GM18498 (cell line): ENCODE results near the gene EXOC1L.
A peak's percentile ranks its signal among the peaks of the same experiment; 100 is the strongest.
"Not testable (repeated sequence)": the region's sequence is repeated elsewhere in the genome, so short reads cannot be mapped to it uniquely, and the experiment has no call there.

Experiments used
- ATAC-seq: cut with Tn5 transposase; IDR thresholded peaks from one replicate; pipeline ENCODE4 v1.9.1; 2021; ENCODE audit warnings: mild to moderate bottlenecking, moderate library complexity; ENCODE audit not compliant: unreplicated experiment

EXOC1L gene

DNA sequence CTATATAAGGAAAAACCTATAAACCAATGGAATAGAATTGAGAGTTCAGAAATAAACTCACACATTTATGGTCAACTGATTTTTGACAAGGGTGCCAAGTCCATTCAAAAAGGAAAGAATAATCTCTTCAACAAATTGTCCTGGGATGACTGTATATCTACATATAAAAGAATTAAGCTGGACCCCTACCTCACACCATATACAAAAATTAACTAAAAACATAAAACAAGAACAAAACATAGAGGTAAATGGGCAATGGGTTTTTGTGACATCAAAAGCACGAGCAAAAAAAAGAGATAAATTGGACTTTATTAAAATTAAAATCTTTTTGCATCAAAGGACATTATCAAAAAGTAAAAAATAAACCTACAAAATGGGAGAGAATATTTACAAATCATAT is 18.3 kb downstream of the EXOC1L start:
- ATAC-seq: no peak

DNA sequence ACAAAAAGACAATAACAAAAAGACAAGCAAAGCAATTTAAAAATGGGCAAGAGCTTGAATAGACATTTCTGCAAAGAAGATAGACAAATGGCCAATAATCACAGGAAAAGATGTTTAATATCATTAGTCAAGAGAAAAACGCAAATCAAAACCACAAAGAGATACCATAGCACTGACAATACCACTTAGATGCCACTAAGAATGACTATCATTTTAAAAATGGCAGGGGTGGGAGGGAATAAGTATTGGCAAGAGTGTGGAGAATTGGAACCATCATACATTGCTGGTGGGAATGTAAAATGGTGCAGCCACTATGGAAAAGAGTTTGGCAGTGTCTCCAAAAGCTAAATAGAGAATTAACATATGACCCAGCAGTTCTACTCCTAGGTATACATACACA is 18.8 kb downstream of the EXOC1L start:
- ATAC-seq: no peak

DNA sequence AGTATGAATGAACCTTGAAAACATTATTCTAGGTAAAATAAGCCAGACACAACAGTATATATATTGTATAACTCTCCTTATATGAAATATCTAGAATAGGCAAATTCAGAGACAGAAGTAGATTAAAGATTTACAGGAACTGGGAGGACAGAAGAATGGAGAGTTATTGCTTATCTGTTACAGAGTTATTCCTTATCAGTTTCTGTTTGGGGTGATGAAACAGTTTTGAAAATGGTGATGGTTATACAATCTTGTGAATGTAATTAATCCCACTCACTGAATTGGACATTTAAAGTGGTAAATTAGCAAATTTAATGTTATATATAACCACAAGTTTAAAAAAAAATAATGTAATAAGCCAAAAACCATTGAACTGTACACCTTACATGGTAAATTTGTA is 19.4 kb downstream of the EXOC1L start:
- ATAC-seq: no peak

GRCh38 chr4:55840956-55841355 is 21.4 kb downstream of the EXOC1L start:
- no peak for ATAC-seq

- ATAC-seq: not testable (repeated sequence)
Observed at GRCh38 chr4:55841373-55842239, 22.0 kb downstream of the EXOC1L start.

- not testable (repeated sequence) for ATAC-seq
Observed at GRCh38 chr4:55842312-55842711, 22.7 kb downstream of the EXOC1L start.

DNA sequence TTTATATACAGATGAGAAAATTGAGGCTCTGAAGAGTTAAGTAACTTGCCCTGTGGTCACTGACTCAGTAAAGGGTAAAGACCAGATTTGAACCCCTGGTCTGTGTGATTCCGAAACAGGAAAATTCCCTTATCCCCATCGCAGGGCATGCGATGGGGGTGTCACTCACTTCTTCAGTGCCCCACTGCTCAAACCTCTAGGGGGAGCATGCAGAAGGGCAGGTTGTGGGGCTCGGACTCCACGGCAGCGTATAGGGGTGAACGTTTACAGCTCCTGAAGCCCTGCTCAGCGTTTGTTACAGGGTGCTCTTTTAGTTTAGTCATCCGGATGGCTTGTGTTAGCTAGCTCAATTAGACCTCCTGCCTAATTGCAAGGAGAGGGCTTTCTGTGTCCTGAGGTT is 30.1 kb downstream of the EXOC1L start:
- ATAC-seq: no peak

DNA sequence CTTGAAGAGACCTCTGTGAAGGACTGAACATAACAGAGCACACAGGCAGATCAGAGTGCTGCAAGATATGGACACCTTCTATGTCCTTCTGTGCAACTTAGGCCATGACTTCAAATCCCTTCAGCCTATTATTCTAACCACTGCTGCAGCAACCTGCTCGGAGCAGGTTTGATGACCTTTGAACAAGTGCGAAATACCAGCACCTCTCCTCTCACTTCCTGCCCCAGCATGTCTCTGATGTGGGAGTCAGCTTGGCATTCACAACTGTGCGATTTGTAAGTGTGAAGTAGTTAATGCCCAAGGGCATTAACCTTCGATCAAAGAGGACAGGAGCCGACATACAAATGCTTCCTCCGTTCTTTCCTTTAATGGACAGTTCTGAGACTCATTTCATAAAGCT is 32.3 kb downstream of the EXOC1L start:
- ATAC-seq: no peak

DNA sequence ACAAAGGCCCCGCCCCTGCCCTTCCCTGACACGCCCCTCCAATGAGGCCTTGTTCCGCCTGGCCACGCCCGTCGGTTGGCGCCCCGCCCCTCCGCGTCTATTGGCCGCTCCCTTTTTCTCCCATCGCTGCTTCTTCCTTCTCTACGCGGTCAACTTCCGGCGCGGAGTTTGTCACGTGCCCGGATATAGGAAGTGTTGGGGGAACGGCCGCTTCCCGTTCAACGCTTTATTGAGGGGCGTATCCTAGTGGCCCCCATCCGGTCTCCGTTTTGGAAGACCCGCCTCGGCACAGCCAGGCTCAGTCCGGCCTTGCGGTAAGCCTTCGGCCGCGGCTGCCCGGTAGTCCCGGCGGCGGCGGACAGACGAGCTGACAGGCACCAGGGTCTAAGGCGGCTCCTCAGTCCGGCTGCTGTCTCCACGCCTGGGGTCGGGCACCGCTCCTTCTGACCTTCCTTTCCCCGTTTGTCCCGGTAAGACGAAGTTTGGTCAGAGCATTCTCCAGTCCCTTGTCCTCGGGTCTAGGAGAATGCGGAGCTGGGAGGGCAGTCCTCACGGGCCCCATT is 34.0 kb downstream of the EXOC1L start, which contains the start of gene EXOC1:
TSS of gene EXOC1 (plus strand) at position 165 of the 563 bp plus-strand sequence. CDS start 4,676 bp downstream, outside the sequence.
- ATAC-seq: peak; percentile 99

GRCh38 chr4:55854129-55854528 is 34.5 kb downstream of the EXOC1L start:
- peak; percentile 10 for ATAC-seq

GRCh38 chr4:55857586-55857985 is 38.0 kb downstream of the EXOC1L start:
- ATAC-seq: no peak

DNA sequence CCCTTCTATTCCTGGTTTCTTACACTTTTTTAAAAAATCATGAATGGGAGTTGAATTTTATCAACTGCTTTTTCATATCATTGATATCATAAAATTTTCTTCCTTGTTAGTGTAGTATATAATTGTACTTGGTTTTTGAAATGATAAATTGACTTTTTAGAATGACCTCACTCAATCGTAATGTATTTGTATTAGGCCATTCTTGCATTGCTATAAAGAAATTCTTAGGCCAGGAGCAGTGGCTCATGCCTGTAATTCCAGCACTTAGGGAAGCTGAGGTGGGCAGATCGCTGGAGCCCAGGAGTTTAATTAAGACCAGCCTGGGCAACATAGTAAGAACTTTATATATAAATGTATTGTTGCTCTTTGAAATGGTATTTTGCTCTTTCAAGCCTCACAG is 40.1 kb downstream of the EXOC1L start:
- no peak for ATAC-seq

GRCh38 chr4:55864577-55865223 is 45.1 kb downstream of the EXOC1L start:
- no peak for ATAC-seq

- ATAC-seq: no peak
Observed at GRCh38 chr4:55865228-55865806, 45.7 kb downstream of the EXOC1L start.

DNA sequence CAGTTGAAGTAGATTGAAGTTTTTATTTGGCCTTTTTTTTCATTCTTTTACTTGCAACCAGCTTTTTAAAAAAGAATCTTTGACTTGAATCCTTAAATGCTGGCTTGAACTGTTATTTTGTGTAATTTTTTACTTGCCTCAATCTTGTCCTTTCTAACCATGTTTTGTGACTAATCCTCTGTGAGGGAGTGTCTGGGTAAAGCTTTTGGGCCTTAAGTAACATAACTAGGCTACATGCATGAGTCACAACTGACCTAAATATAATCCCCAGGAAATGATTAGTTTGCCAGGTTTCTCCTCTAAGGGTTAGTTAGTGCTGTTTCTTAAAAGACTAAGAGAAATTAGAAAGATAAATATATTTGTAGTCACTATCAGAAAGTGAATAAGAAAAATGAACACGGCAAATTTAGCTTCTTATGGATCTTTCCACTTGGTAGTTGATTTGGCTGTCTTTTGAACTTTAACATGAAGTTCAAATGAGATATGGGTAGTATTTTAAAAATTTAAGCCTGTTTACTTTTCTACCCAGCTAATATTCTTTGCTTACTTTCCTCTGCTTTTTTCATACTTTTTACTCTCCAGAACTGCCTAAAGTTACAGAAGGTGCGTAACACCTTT is 46.8 kb downstream of the EXOC1L start:
- peak; percentile 84 for ATAC-seq

- peak; percentile 85 for ATAC-seq
Observed at GRCh38 chr4:55866973-55867574, 47.5 kb downstream of the EXOC1L start.

DNA sequence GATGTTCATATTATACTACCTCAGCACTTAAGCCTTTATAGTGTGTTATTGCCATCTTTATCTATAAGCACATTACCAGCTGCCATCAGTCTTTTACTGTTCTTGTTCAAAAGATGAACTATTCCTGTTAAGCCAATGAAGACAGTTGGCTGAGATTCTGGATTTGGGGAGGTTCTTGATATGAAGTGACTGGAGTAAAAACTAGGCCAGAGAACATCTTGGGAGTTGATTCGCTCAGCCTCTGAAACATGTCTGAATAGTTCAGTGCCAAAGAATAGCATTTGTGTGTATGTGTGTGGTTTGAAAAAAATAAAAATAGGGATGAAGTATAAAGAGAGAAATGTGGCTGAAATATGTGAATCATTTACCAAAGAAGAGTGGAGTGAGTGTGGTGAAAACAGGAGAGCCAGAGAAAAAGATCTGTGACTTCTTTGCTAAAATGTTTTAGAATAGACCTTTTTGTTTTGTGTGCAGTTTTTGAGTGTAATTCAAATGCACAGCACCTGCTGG is 49.0 kb downstream of the EXOC1L start:
- ATAC-seq: no peak

DNA sequence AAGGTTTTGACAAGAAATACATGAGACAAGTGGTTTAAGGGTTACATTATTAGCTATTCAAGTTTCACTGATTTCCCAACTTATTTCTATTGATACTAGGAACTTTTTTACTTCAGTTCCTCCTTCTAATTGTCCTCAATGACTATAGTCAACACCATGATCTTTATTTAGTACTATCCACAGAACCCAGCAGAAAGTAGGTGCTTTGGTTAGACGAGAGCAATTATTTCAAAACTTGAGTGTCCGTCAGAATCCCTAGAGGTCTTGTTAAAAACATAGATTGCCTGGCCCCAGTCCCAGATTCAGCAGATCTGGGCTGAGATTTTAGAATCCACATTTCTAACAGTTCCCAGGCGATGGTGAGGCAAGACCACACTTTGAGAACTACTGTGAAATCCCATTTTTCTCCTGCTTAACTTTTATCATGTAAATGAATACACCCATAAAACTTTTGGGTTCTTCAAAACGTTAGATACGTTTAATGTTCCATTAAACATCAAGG is 51.8 kb downstream of the EXOC1L start:
- ATAC-seq: no peak

GRCh38 chr4:55874831-55875230 is 55.2 kb downstream of the EXOC1L start:
- ATAC-seq: no peak

DNA sequence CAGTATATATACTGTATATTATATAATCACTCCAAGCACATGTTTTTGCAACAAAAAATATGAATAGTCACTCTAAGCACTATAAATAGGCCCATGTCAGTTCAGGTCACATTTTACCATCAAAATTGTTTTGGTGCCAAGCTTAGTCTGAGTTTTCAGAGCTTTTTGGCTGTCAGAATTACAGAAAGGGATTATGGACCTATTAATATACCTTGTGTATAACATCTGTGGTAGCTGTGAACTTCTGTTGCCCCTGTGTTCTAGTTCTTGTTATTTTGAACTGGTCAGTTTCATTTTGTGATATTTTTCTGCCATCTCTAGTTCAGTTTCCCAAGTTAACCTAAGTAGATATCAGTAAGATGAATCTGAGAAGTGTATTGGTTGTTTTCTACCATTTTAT is 56.8 kb downstream of the EXOC1L start:
- ATAC-seq: no peak
